Esophagus (tissue), 2 donors: ENCODE results near the gene GLI3. TPM values are rescaled to one million over a fixed set of nuclear protein-coding genes. Genes with fewer than 3 reads are reported as not detected.

Experiments used
- H3K27ac ChIP-seq, 2 donors: one replicate each; pipeline ENCODE4 v1.5.1; 2013; ENCODE audit warnings: low read depth in 2 of 2, mild to moderate bottlenecking in 2 of 2, inconsistent platforms in 1 of 2, low read length in 1 of 2, moderate library complexity in 1 of 2
- H3K27me3 ChIP-seq, 2 donors: one replicate each; pipeline ENCODE4 v1.6.1; 2013; ENCODE audit warnings: low read length in 2 of 2, control low read depth in 1 of 2, mild to moderate bottlenecking in 1 of 2; ENCODE audit not compliant: insufficient read depth in 2 of 2, control insufficient read depth in 1 of 2
- H3K36me3 ChIP-seq, 2 donors: one replicate each; pipeline ENCODE4 v1.6.1; 2013; ENCODE audit warnings: low read length in 1 of 2; ENCODE audit not compliant: control insufficient read depth in 2 of 2, insufficient read depth in 2 of 2
- H3K4me1 ChIP-seq, 2 donors: one replicate each; pipeline ENCODE4 v1.6.1; 2013; ENCODE audit warnings: low read length in 1 of 2; ENCODE audit not compliant: control insufficient read depth in 2 of 2, insufficient read depth in 2 of 2
- H3K4me3 ChIP-seq, 2 donors: one replicate each; pipeline ENCODE4 v1.5.1; 2013; ENCODE audit warnings: low read length in 2 of 2, mild to moderate bottlenecking in 2 of 2, low read depth in 1 of 2, moderate library complexity in 1 of 2
- H3K9me3 ChIP-seq, 2 donors: one replicate each; pipeline ENCODE4 v1.6.1; 2013; ENCODE audit warnings: mild to moderate bottlenecking in 2 of 2, low read depth in 1 of 2, low read length in 1 of 2, moderate library complexity in 1 of 2; ENCODE audit not compliant: control insufficient read depth in 2 of 2, insufficient read depth in 1 of 2
- WGBS, 2 donors: extraction: QIAGEN DNeasy Blood & Tissue Kit; methylation state at CpG; one replicate each; pipeline ENCODE4 v1.1.7; 2013; 5-methylcytosine and 5-hydroxymethylcytosine counted together
- polyA plus RNA-seq, 2 donors: library from polyadenylated mRNA; stranded (reverse); fragments of 200-250 nt; gene quantifications; one replicate each; pipeline ENCODE4 v1.2.3, GENCODE V29; 2013
- donor health status: healthy with polysubstance abuse.
- donor health status: Bipolar disorder and iron deficiency.

Gene GLI3
- polyA plus RNA-seq, 2 donors = 1.0 to 1.8 TPM

- H3K4me3 ChIP-seq = no peak overlapping the region
- no peaks in the 10 kb centered on the region for H3K27me3 ChIP-seq
- no peak overlapping the region for H3K27ac ChIP-seq
- H3K36me3 ChIP-seq = no peaks in the 10 kb centered on the region
- H3K9me3 ChIP-seq = no peaks in the 10 kb centered on the region
- H3K4me1 ChIP-seq = no peaks in the 10 kb centered on the region
Measured at GRCh38 chr7:42208572-42208971, 28.4 kb downstream of the GLI3 start.

DNA sequence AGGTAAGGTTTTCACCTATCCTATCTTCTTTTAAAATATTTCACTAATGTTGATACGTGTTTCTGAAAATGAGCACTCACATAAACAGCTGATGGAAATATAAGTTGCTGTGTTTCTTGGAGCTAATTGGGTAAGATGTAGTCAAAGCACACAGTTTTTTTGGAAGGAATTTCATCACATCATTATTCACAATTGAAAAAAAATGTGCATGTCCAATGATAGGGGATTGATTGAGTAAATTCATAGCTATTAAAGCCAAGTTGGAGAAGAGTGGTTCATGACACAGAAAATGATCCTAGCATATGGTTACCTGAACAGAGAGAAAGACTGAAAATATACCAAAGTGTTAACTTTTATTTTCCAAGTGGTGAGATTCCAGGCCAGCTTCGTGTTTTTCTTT is 29.6 kb downstream of the GLI3 start:
- Histone ChIP-seq H3K9me3 (no peaks in the 10 kb centered on the region), H3K27me3 (no peaks in the 10 kb centered on the region), H3K36me3 (no peaks in the 10 kb centered on the region), H3K27ac (no peak overlapping the region), H3K4me3 (no peak overlapping the region), H3K4me1 (no peaks in the 10 kb centered on the region)
- 60 to 64% methylated on average over 2 of the region's 2 CpGs for WGBS, 2 donors

- Histone ChIP-seq H3K4me1 (no peaks in the 10 kb centered on the region), H3K36me3 (no peaks in the 10 kb centered on the region), H3K4me3 (no peak overlapping the region), H3K27ac (no peak overlapping the region), H3K27me3 (no peaks in the 10 kb centered on the region), H3K9me3 (no peaks in the 10 kb centered on the region)
Measured at GRCh38 chr7:42203336-42203735, 33.7 kb downstream of the GLI3 start.

- Histone ChIP-seq H3K27ac (no peak overlapping the region), H3K36me3 (no peaks in the 10 kb centered on the region), H3K27me3 (no peaks in the 10 kb centered on the region), H3K4me3 (no peak overlapping the region), H3K4me1 (no peaks in the 10 kb centered on the region), H3K9me3 (no peaks in the 10 kb centered on the region)
- 92 to 96% methylated on average over 4 of the region's 4 CpGs for WGBS, 2 donors
Measured at GRCh38 chr7:42202601-42203000, 34.4 kb downstream of the GLI3 start.

DNA sequence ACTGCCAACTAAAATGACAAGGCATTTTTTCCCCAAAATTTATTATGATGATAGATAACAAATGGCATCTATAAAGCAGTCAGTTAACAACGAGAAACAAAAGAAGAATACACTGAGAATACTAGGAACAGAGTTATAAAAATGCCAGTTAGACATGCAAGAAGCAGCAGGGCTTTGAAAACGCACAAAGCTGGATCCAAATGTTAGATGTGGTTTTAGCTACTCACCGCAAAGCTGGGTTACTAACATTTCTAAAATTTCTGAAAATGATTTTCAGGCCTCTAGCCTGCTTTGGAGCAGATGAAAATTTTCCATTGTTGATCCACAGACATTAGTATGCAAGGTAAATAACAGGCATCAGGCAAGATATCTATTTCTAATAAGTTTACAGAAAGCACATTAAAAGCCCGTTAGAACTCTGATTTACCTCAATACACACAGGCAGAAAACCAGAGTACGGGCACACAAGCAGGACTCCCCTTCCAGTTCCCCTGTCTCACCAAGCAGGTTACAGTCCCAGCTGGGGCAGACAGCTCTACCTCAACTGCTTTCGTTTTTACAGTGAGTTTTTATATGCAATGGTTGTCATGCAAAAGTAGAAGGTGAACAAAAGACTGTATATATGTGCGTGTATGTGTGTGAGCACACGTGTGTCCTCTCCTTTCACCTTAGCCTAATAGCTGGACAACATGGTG is 37.9 kb downstream of the GLI3 start:
- H3K4me3 ChIP-seq = no peak overlapping the region
- no peaks in the 10 kb centered on the region for H3K36me3 ChIP-seq
- H3K9me3 ChIP-seq = no peaks in the 10 kb centered on the region
- WGBS, 2 donors = 50 to 55% methylated on average over 8 of the region's 8 CpGs
- no peak overlapping the region for H3K27ac ChIP-seq
- no peaks in the 10 kb centered on the region for H3K27me3 ChIP-seq
- no peaks in the 10 kb centered on the region for H3K4me1 ChIP-seq

GRCh38 chr7:42198296-42198695 is 38.7 kb downstream of the GLI3 start:
- 50 to 61% methylated on average over 6 of the region's 6 CpGs for WGBS, 2 donors
- H3K9me3 ChIP-seq = no peaks in the 10 kb centered on the region
- no peak overlapping the region for H3K4me3 ChIP-seq
- H3K4me1 ChIP-seq = no peaks in the 10 kb centered on the region
- no peaks in the 10 kb centered on the region for H3K27me3 ChIP-seq
- H3K36me3 ChIP-seq = no peaks in the 10 kb centered on the region
- peak overlapping the region in 1 of 2 donors; percentile 14 for H3K27ac ChIP-seq

- Histone ChIP-seq H3K27me3 (no peaks in the 10 kb centered on the region), H3K4me1 (no peaks in the 10 kb centered on the region), H3K36me3 (no peaks in the 10 kb centered on the region), H3K4me3 (no peak overlapping the region), H3K27ac (no peak overlapping the region), H3K9me3 (no peaks in the 10 kb centered on the region)
- 92 to 95% methylated on average over 12 of the region's 12 CpGs for WGBS, 2 donors
Measured at GRCh38 chr7:42197451-42197850, 39.6 kb downstream of the GLI3 start.

GRCh38 chr7:42194238-42194637 is 42.8 kb downstream of the GLI3 start:
- Histone ChIP-seq H3K27ac (no peak overlapping the region), H3K27me3 (no peaks in the 10 kb centered on the region), H3K36me3 (no peaks in the 10 kb centered on the region), H3K4me3 (no peak overlapping the region), H3K4me1 (no peaks in the 10 kb centered on the region), H3K9me3 (no peaks in the 10 kb centered on the region)
- WGBS, 2 donors = 71 to 79% methylated on average over 4 of the region's 4 CpGs

GRCh38 chr7:42193471-42194129 is 43.4 kb downstream of the GLI3 start:
- WGBS, 2 donors = 59 to 65% methylated on average over 8 of the region's 8 CpGs
- H3K9me3 ChIP-seq = no peaks in the 10 kb centered on the region
- no peaks in the 10 kb centered on the region for H3K36me3 ChIP-seq
- no peaks in the 10 kb centered on the region for H3K27me3 ChIP-seq
- H3K4me3 ChIP-seq = no peak overlapping the region
- H3K27ac ChIP-seq = no peak overlapping the region
- H3K4me1 ChIP-seq = no peaks in the 10 kb centered on the region

GRCh38 chr7:42192851-42193461 is 44.1 kb downstream of the GLI3 start:
- Histone ChIP-seq H3K4me1 (no peaks in the 10 kb centered on the region), H3K4me3 (no peak overlapping the region), H3K9me3 (no peaks in the 10 kb centered on the region), H3K27ac (no peak overlapping the region), H3K27me3 (no peaks in the 10 kb centered on the region), H3K36me3 (no peaks in the 10 kb centered on the region)
- WGBS, 2 donors = 27 to 28% methylated on average over 7 of the region's 7 CpGs
